Tibial nerve (tissue), 4 donors: ENCODE results near the gene DDX3X. TPM values are rescaled to one million over a fixed set of nuclear protein-coding genes. Genes with fewer than 3 reads are reported as not detected.

Source experiments
- DNase-seq, 2 donors: peaks; one replicate each; pipeline ENCODE4 v3.0.0-alpha.2; 2019; ENCODE audit warnings: low spot score in 2 of 2
- H3K27ac ChIP-seq, 4 donors: fragments of 200-600 bp; sonication (generic) in 3 of 4; one replicate each; pipeline ENCODE4 v1.5.1; 2017 to 2019; ENCODE audit warnings: mild to moderate bottlenecking in 1 of 4
- H3K27me3 ChIP-seq, 2 donors: fragments of 200-600 bp; sonication (generic) in 1 of 2; one replicate each; pipeline versions ENCODE4 v1.5.1 to v1.6.0; 2017 to 2019
- H3K36me3 ChIP-seq, 3 donors: fragments of 200-600 bp; sonication (generic); one replicate each; pipeline ENCODE4 v1.5.1; 2018 to 2019
- H3K4me1 ChIP-seq, 4 donors: fragments of 200-600 bp; sonication (generic) in 3 of 4; one replicate each; pipeline ENCODE4 v1.5.1; 2017 to 2019
- H3K4me3 ChIP-seq, 4 donors: fragments of 200-600 bp; sonication (generic) in 3 of 4; one replicate each; pipeline ENCODE4 v1.5.1; 2017 to 2019; ENCODE audit warnings: mild to moderate bottlenecking in 1 of 4, moderate library complexity in 1 of 4
- H3K9me3 ChIP-seq, 4 donors: fragments of 200-600 bp; sonication (generic) in 3 of 4; one replicate each; pipeline ENCODE4 v1.5.1; 2017 to 2019
- EP300 ChIP-seq, 2 donors: sonication (generic); formaldehyde crosslinking; IDR thresholded peaks; one replicate each; pipeline ENCODE4 v1.6.1; 2017; ENCODE audit warnings: antibody characterized with exemption in 2 of 2, mild to moderate bottlenecking in 1 of 2
- POLR2A ChIP-seq, 2 donors: fragments of 450-650 bp; IDR thresholded peaks; one replicate each; pipeline ENCODE4 v1.6.1; 2017; ENCODE audit warnings: antibody characterized with exemption in 2 of 2, mild to moderate bottlenecking in 2 of 2, moderate library complexity in 2 of 2
- WGBS, 2 donors: methylation state at CpG; one replicate each; pipeline ENCODE4 v1.1.5; 2018; 5-methylcytosine and 5-hydroxymethylcytosine counted together
- total RNA-seq, 4 donors: library from RNA; depleted of rRNA; stranded (reverse); fragments of >200 nt; gene quantifications; one replicate each; pipeline ENCODE4 v1.1.0, GENCODE V29; 2016
- TF ChIP-seq, protein P1 (sequence below), 5 experiments: fragments of 200-600 bp in 3 of 5; fragments of 450-650 bp in 2 of 5; sonication (generic) in 3 of 5; IDR thresholded peaks; one replicate each; pipeline ENCODE4 v1.5.1; 2016 to 2019; ENCODE audit warnings: antibody characterized with exemption in 5 of 5, mild to moderate bottlenecking in 3 of 5, moderate library complexity in 2 of 5

The DDX3X gene
- total RNA-seq, 4 donors from 2014 or later, result 123 to 171 (median 148) TPM

- no peaks in the 10 kb centered on the region for H3K27me3 ChIP-seq
These were observed 3.2 kb downstream of the DDX3X start for GRCh38 chrX:41337140-41337539.

DNA sequence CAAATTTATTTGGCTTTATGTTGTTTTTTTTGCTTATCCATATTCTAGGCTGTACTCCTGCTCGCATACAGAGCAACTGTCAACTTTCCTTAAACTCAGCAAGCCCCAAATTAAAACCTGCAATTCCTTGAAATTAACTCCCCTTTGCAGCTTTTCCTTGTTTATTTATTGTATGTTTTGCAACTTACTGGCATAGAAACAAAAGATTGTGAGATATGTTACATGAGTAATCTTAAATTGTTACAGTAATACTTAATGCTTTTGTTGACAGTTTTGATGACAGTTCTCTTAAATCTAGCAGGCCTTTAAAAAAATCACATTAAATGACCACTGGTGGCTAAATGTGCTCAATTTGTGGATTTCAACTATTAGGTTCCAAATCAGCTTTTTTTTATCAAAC, 4.5 kb downstream of the DDX3X start:
- Histone ChIP-seq H3K9me3 (no peaks in the 10 kb centered on the region), H3K36me3 (peaks cover 3 to 17% (median 5%) of the 10 kb centered on the region in 3 donors), H3K4me3 (peak overlapping the region in 1 of 4 donors; percentile 82), H3K27ac (peak overlapping the region in 1 of 4 donors; percentile 20), H3K4me1 (peaks cover 0 to 25% (median 11%) of the 10 kb centered on the region in 4 donors), H3K27me3 (no peaks in the 10 kb centered on the region)
- TF ChIP-seq POLR2A (IDR thresholded peaks at IDR 0.05), result no peak
- TF ChIP-seq, protein P1, sequence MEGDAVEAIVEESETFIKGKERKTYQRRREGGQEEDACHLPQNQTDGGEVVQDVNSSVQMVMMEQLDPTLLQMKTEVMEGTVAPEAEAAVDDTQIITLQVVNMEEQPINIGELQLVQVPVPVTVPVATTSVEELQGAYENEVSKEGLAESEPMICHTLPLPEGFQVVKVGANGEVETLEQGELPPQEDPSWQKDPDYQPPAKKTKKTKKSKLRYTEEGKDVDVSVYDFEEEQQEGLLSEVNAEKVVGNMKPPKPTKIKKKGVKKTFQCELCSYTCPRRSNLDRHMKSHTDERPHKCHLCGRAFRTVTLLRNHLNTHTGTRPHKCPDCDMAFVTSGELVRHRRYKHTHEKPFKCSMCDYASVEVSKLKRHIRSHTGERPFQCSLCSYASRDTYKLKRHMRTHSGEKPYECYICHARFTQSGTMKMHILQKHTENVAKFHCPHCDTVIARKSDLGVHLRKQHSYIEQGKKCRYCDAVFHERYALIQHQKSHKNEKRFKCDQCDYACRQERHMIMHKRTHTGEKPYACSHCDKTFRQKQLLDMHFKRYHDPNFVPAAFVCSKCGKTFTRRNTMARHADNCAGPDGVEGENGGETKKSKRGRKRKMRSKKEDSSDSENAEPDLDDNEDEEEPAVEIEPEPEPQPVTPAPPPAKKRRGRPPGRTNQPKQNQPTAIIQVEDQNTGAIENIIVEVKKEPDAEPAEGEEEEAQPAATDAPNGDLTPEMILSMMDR (IDR thresholded peaks at IDR 0.05), result no peak
- no peak for TF ChIP-seq EP300 (IDR thresholded peaks at IDR 0.05)
- WGBS, 2 donors, result 38 to 60% methylated on average over 1 of the region's 1 CpG
- no peak for DNase-seq

More at GRCh38 chrX:41337140-41337539, 3.2 kb downstream of the DDX3X start:
- 21 to 55% methylated on average over 1 of the region's 1 CpG for WGBS, 2 donors
- Histone ChIP-seq H3K4me1 (peaks cover 0 to 25% (median 11%) of the 10 kb centered on the region in 4 donors), H3K9me3 (no peaks in the 10 kb centered on the region), H3K4me3 (peak overlapping the region in 3 of 4 donors; percentile 5 to 82 (median 6)), H3K36me3 (peaks cover 0 to 4% (median 0%) of the 10 kb centered on the region in 3 donors), H3K27ac (peak overlapping the region in 2 of 4 donors; percentile 0 to 100)
- DNase-seq, result no peak
- no peak for TF ChIP-seq EP300 (IDR thresholded peaks at IDR 0.05)
- TF ChIP-seq, protein P1 (IDR thresholded peaks at IDR 0.05), result no peak
- no peak for TF ChIP-seq POLR2A (IDR thresholded peaks at IDR 0.05)

DNA sequence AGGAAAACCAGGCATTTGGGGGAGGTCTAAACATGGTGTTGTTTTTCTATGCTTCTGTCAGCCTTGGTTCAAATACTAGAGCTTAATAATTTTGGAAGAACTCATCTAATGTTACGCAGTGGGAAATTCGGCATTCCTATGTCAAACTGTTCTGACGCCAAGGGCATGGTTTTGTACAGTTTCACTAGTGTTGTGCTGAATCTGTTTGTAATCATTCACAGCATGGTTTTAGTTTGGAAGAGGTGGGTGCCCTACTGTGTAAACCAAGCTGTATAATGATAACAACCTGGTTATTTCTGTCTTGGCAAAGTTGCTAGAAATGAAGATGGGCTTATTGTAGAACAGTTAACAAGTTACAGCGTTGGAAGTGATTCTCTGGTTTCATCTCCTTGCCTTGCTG, 5.2 kb downstream of the DDX3X start:
- Histone ChIP-seq H3K36me3 (peaks cover 3 to 24% (median 5%) of the 10 kb centered on the region in 3 donors), H3K27me3 (no peaks in the 10 kb centered on the region), H3K4me3 (peak overlapping the region in 1 of 4 donors; percentile 10), H3K9me3 (no peaks in the 10 kb centered on the region), H3K27ac (peak overlapping the region in 1 of 4 donors; percentile 20), H3K4me1 (peaks cover 0 to 25% (median 11%) of the 10 kb centered on the region in 4 donors)
- TF ChIP-seq, protein P1 (IDR thresholded peaks at IDR 0.05), result no peak
- TF ChIP-seq POLR2A (IDR thresholded peaks at IDR 0.05), result no peak
- no peak for TF ChIP-seq EP300 (IDR thresholded peaks at IDR 0.05)
- 42 to 53% methylated on average over 4 of the region's 4 CpGs for WGBS, 2 donors
- DNase-seq, result no peak

DNA sequence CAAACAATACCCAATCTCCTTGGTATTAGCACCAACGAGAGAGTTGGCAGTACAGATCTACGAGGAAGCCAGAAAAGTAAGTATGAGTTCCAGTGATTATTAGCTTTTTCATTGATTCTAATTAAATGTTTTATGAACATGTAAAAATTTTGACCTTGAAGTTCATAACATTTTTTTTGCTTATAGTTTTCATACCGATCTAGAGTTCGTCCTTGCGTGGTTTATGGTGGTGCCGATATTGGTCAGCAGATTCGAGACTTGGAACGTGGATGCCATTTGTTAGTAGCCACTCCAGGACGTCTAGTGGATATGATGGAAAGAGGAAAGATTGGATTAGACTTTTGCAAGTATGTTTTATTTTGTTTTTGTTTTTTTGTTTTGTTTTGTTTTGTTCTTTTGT, 10.1 kb downstream of the DDX3X start:
- Histone ChIP-seq H3K27ac (no peak overlapping the region), H3K9me3 (no peaks in the 10 kb centered on the region), H3K4me1 (peaks cover 0 to 11% (median 0%) of the 10 kb centered on the region in 4 donors), H3K4me3 (no peak overlapping the region), H3K36me3 (peaks cover 3 to 68% (median 5%) of the 10 kb centered on the region in 3 donors), H3K27me3 (no peaks in the 10 kb centered on the region)
- TF ChIP-seq EP300 (IDR thresholded peaks at IDR 0.05) (no peak), POLR2A (IDR thresholded peaks at IDR 0.05) (no peak)
- TF ChIP-seq, protein P1 (IDR thresholded peaks at IDR 0.05), result no peak
- DNase-seq, result no peak
- 92 to 93% methylated on average over 9 of the region's 9 CpGs for WGBS, 2 donors

- TF ChIP-seq, protein P1 (IDR thresholded peaks at IDR 0.05), result no peak
- no peak for TF ChIP-seq POLR2A (IDR thresholded peaks at IDR 0.05)
- no peak for TF ChIP-seq EP300 (IDR thresholded peaks at IDR 0.05)
- no peaks in the 10 kb centered on the region for H3K4me1 ChIP-seq
- H3K4me3 ChIP-seq, result no peak overlapping the region
- H3K9me3 ChIP-seq, result no peaks in the 10 kb centered on the region
- H3K27ac ChIP-seq, result no peak overlapping the region
- DNase-seq, result no peak
- WGBS, 2 donors, result 90 to 93% methylated on average over 8 of the region's 8 CpGs
- H3K27me3 ChIP-seq, result no peaks in the 10 kb centered on the region
- peaks cover 3 to 64% (median 5%) of the 10 kb centered on the region in 3 donors for H3K36me3 ChIP-seq
These were observed 13.2 kb downstream of the DDX3X start for GRCh38 chrX:41347186-41347585.
